Sigmoid colon (tissue), 4 donors: ENCODE measurements around the gene ADD2.

Experiments used
- CTCF ChIP-seq, 4 experiments: fragments of 450-650 bp in 3 of 4; fragments of 200-600 bp in 1 of 4; IDR thresholded peaks; one replicate each; pipeline ENCODE4 v1.5.1; 2016 to 2019; ENCODE audit warnings: antibody characterized with exemption in 4 of 4, mild to moderate bottlenecking in 3 of 4, moderate library complexity in 2 of 4
- EP300 ChIP-seq, 4 donors: sonication (generic); formaldehyde crosslinking; IDR thresholded peaks; one replicate each; pipeline ENCODE4 v1.6.1; 2017; ENCODE audit warnings: antibody characterized with exemption in 4 of 4
- POLR2AphosphoS5 ChIP-seq, 4 donors: sonication (generic); formaldehyde crosslinking; IDR thresholded peaks; one replicate each; pipeline ENCODE4 v1.6.1; 2017; ENCODE audit warnings: antibody characterized with exemption in 4 of 4

- TF ChIP-seq CTCF (IDR thresholded peaks at IDR 0.05) (no peak), POLR2AphosphoS5 (IDR thresholded peaks at IDR 0.05) (no peak), EP300 (IDR thresholded peaks at IDR 0.05) (no peak)
Observed at GRCh38 chr2:70706026-70706795, 61.8 kb downstream of the ADD2 start.
